ENCODE data around the gene PARD3B.

DNA sequence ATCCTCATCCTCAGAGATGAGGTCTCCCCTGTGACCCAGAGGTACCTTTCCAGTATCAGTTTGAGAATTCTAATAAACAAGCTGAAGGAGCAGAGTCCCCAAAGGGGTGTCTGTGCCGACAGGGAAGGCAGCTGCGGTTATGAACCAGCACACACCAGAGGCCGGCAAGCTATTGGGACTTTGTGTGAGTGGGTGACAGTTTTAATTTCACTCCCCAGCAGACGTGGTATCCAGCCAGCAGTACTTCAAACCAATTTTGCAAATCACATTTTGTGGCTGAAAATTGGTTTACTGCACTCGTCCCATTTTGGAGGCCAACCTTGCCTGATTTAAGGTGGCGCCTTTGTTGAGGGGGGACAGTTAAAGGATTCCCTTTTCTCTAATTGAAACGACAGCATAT, 1034.1 kb downstream of the PARD3B start:
- TF ChIP-seq, protein P1, sequence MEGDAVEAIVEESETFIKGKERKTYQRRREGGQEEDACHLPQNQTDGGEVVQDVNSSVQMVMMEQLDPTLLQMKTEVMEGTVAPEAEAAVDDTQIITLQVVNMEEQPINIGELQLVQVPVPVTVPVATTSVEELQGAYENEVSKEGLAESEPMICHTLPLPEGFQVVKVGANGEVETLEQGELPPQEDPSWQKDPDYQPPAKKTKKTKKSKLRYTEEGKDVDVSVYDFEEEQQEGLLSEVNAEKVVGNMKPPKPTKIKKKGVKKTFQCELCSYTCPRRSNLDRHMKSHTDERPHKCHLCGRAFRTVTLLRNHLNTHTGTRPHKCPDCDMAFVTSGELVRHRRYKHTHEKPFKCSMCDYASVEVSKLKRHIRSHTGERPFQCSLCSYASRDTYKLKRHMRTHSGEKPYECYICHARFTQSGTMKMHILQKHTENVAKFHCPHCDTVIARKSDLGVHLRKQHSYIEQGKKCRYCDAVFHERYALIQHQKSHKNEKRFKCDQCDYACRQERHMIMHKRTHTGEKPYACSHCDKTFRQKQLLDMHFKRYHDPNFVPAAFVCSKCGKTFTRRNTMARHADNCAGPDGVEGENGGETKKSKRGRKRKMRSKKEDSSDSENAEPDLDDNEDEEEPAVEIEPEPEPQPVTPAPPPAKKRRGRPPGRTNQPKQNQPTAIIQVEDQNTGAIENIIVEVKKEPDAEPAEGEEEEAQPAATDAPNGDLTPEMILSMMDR (IDR thresholded peaks at IDR 0.05) = no peak
- TF ChIP-seq POLR2A (IDR thresholded peaks at IDR 0.05) = no peak
